HEK293T (cell line): Measurements from ENCODE around the gene EMB.
"Not testable (repeated sequence)": the region's sequence is repeated elsewhere in the genome, so short reads cannot be mapped to it uniquely, and the experiment has no call there.

Experiments used
- ARNT ChIP-seq: fragments of 450-650 bp; IDR thresholded peaks from 2 replicates; pipeline ENCODE4 v1.6.1; 2017; ENCODE audit warnings: mild to moderate bottlenecking
- BHLHE40 ChIP-seq: fragments of 450-650 bp; IDR thresholded peaks from 2 replicates; pipeline ENCODE4 v1.6.1; 2016; ENCODE audit warnings: mild to moderate bottlenecking, moderate library complexity, borderline replicate concordance
- ELF4 ChIP-seq: fragments of 450-650 bp; IDR thresholded peaks from 2 replicates; pipeline ENCODE4 v1.6.1; 2017; ENCODE audit warnings: antibody characterized with exemption
- FOXK2 ChIP-seq: fragments of 450-650 bp; IDR thresholded peaks from 2 replicates; pipeline ENCODE4 v1.6.1; 2016; ENCODE audit warnings: mild to moderate bottlenecking
- HDGF ChIP-seq: fragments of 450-650 bp; IDR thresholded peaks from 2 replicates; pipeline ENCODE4 v1.6.1; 2017; ENCODE audit warnings: antibody characterized with exemption, borderline replicate concordance
- L3MBTL2 ChIP-seq: fragments of 450-650 bp; conservative IDR thresholded peaks from 2 replicates; pipeline ENCODE4 v1.6.1; 2016; ENCODE audit warnings: mild to moderate bottlenecking
- NFRKB ChIP-seq: fragments of 450-650 bp; IDR thresholded peaks from 2 replicates; pipeline ENCODE4 v1.6.1; 2016; ENCODE audit warnings: mild to moderate bottlenecking, moderate library complexity
- SP1 ChIP-seq: fragments of 450-650 bp; IDR thresholded peaks from 2 replicates; pipeline ENCODE4 v1.6.1; 2017
- TARDBP ChIP-seq: fragments of 450-650 bp; IDR thresholded peaks from 2 replicates; pipeline ENCODE4 v1.6.1; 2016
- ZNF384 ChIP-seq: fragments of 450-650 bp; IDR thresholded peaks from 2 replicates; pipeline ENCODE4 v1.6.1; 2016

DNA sequence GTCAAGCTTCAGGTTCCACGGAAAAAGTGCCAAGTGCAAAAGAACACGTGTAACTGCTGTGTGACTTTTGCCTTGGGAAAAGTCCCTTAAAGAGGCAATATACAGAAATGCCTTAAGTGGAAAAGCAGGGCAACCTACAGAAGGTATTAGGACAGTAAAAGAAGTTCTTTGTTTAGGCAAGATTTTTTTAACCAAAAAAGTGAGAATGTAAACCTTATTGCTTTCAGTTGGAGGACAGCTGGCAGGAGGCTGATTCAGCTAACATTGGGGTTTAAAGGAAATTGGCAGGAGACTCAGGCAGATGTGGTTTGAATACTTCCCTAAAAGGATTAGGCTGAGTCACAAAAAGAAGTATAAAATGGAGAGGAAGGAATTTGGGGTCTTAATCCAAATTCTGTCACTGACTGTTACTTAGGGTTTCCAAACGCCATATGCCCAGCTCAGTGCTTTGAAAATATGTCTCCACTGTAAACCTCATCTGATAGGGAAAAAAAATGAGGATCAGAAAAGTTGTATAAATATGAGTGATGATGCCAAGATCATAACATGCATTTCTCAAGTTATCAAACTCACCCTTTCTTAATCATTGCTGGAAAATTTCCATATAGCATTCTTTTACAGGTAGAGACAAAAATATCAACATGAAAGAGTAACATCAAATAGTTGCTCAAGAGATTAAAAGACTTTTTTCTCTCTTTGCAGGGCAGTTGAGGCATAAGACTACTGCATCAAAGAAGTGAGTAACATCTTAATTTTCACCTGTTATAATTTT is 9.8 kb downstream of the EMB start:
- not testable (repeated sequence) for TF ChIP-seq NFRKB, FOXK2, SP1, ARNT, HDGF, L3MBTL2, ELF4, ZNF384, BHLHE40, TARDBP
